Activated T-helper 17 cell treated with anti-CD3 and anti-CD28 coated beads, Interleukin-2, amount 50 U/mL, for 72 hours (primary cell): ENCODE results near the gene CAMSAP3. TPM values are rescaled to one million over a fixed set of nuclear protein-coding genes. Genes with fewer than 3 reads are reported as not detected.
A peak's percentile ranks its signal among the peaks of the same experiment; 100 is the strongest.

Experiments
- ATAC-seq: fragments of 150-1000 bp; cut with Tn5 transposase; replicated peaks from 2 replicates; pipeline ENCODE4 v1.10.0; 2021; ENCODE audit warnings: mild to moderate bottlenecking, moderate library complexity
- H3K27ac Mint-ChIP-seq: one replicate; pipeline ENCODE4 v1.8.0; 2022; ENCODE audit warnings: mixed read lengths
- H3K27me3 Mint-ChIP-seq: one replicate; pipeline ENCODE4 v1.8.0; 2022; ENCODE audit warnings: mixed read lengths
- H3K36me3 Mint-ChIP-seq: one replicate; pipeline ENCODE4 v1.8.0; 2022; ENCODE audit warnings: low read depth, mild to moderate bottlenecking, mixed read lengths
- H3K4me1 Mint-ChIP-seq: one replicate; pipeline ENCODE4 v1.8.0; 2022; ENCODE audit warnings: mixed read lengths
- H3K4me3 Mint-ChIP-seq: one replicate; pipeline ENCODE4 v1.8.0; 2022; ENCODE audit warnings: mild to moderate bottlenecking, mixed read lengths
- H3K9me3 Mint-ChIP-seq: one replicate; pipeline ENCODE4 v1.8.0; 2022; ENCODE audit warnings: mixed read lengths
- total RNA-seq, 2 donors: library from RNA; stranded (reverse); gene quantifications; one replicate each; pipeline ENCODE4 v1.2.3, GENCODE V29; 2022

The CAMSAP3 gene
- total RNA-seq, 2 donors from 2014 or later, result 0.11 to 0.37 TPM

DNA sequence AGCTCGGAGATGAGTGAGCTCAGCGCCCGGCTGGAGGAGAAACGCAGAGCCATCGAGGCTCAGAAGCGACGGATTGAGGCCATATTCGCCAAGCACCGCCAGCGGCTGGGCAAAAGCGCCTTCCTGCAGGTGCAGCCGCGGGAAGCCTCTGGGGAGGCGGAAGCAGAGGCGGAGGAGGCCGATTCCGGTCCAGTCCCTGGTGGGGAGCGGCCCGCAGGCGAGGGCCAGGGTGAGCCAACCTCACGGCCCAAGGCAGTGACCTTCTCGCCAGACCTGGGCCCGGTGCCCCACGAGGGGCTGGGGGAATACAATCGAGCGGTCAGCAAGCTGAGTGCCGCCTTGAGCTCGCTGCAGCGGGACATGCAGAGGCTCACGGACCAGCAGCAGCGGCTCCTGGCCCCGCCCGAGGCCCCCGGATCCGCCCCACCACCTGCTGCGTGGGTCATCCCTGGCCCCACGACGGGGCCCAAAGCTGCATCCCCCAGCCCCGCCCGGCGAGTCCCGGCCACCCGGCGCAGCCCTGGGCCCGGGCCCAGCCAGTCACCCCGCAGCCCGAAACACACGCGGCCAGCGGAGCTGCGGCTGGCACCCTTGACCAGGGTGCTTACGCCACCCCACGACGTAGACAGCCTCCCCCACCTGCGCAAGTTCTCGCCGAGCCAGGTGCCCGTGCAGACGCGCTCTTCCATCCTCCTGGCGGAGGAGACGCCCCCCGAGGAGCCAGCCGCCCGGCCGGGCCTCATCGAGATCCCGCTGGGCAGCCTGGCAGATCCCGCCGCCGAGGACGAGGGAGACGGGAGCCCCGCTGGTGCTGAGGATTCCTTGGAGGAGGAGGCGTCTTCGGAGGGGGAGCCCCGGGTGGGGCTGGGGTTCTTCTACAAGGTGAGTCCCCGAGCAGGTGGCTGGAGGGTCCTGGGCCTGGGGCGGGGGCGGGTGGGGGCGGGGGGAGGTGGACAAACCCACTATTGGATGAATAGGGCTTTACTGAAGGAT, 16.9 kb downstream of the CAMSAP3 start:
- Mint-ChIP-seq H3K4me1 (no peaks in the 10 kb centered on the region), H3K27me3 (no peaks in the 10 kb centered on the region), H3K9me3 (no peaks in the 10 kb centered on the region), H3K4me3 (no peak overlapping the region), H3K27ac (no peak overlapping the region), H3K36me3 (no peaks in the 10 kb centered on the region)
- ATAC-seq, result no peak

GRCh38 chr19:7614859-7615741, 19.4 kb downstream of the CAMSAP3 start:
- Mint-ChIP-seq H3K4me3 (no peak overlapping the region), H3K4me1 (no peaks in the 10 kb centered on the region), H3K27ac (peak overlapping the region; percentile 10), H3K9me3 (no peaks in the 10 kb centered on the region), H3K27me3 (no peaks in the 10 kb centered on the region), H3K36me3 (peaks cover 12% of the 10 kb centered on the region)
- ATAC-seq, result no peak

- no peak overlapping the region for H3K27ac Mint-ChIP-seq
- no peaks in the 10 kb centered on the region for H3K27me3 Mint-ChIP-seq
- H3K4me3 Mint-ChIP-seq, result no peak overlapping the region
- no peaks in the 10 kb centered on the region for H3K9me3 Mint-ChIP-seq
- H3K4me1 Mint-ChIP-seq, result no peaks in the 10 kb centered on the region
- H3K36me3 Mint-ChIP-seq, result peaks cover 28% of the 10 kb centered on the region
- ATAC-seq, result no peak
Observed at GRCh38 chr19:7617172-7617571, 21.5 kb downstream of the CAMSAP3 start.

- Mint-ChIP-seq H3K27ac (no peak overlapping the region), H3K27me3 (no peaks in the 10 kb centered on the region), H3K9me3 (no peaks in the 10 kb centered on the region), H3K4me3 (no peak overlapping the region), H3K36me3 (peaks cover 33% of the 10 kb centered on the region), H3K4me1 (no peaks in the 10 kb centered on the region)
- ATAC-seq, result no peak
Observed at GRCh38 chr19:7617735-7618134, 22.1 kb downstream of the CAMSAP3 start.

DNA sequence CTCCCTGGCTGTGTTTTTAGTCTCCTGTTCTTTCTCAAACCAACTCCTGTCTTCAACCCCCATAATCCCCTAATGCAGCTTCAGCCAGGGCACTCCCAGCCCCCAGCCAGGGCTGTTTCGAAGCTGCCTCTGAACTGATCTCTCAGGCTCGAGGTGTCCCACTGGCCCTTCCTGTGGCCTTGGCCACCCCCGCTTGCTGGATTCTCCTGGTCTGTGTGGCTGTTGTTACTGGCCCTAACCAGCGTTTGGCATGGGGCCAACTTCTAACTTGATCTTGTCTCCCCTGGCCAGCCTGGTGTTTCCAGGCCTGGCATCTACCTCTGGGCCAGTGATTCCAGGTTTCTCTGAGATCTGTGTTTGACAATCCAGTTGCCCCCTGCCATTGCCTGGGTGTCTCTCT, 22.7 kb downstream of the CAMSAP3 start:
- no peak overlapping the region for H3K4me3 Mint-ChIP-seq
- no peak overlapping the region for H3K27ac Mint-ChIP-seq
- H3K36me3 Mint-ChIP-seq, result peaks cover 40% of the 10 kb centered on the region
- no peaks in the 10 kb centered on the region for H3K4me1 Mint-ChIP-seq
- H3K9me3 Mint-ChIP-seq, result no peaks in the 10 kb centered on the region
- no peak for ATAC-seq
- H3K27me3 Mint-ChIP-seq, result no peaks in the 10 kb centered on the region

DNA sequence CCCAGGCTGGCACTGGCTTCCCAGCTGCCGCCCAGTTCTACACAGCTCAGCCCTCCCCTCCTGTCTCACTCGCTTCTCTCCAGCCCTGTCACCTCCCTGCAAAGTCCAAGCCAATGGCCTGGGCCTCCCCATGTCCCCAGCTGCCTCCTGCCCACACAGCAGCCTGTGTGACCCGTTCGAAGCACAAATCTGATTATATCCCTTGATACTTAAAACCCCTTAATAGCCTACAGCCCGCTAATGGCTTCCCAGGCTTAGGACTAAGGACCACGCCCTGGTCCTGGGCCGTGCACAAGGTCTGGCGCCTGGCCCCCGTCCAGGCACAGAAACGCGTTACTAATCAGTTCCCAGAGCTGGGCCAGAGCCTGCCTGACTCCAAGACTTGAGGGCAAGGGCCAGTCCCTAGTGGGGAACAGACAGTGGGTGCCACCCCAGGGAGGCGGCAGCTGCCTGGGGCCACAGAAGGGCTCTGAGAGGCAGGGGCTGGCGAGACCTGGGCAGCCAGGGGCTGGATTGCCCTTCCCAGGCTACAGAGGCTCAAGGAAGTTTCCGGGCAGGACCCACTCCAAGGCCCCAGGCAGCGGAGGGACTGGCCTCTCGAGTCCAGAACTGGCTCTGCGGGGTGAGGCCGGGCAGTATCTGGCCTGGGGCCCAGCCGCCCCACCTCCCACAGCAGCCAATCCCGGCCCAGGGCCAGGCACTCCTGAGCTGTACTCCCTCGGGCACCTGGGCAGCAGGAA, 23.3 kb downstream of the CAMSAP3 start:
- no peak overlapping the region for H3K27ac Mint-ChIP-seq
- H3K36me3 Mint-ChIP-seq, result peaks cover 41% of the 10 kb centered on the region
- H3K4me3 Mint-ChIP-seq, result no peak overlapping the region
- no peaks in the 10 kb centered on the region for H3K4me1 Mint-ChIP-seq
- ATAC-seq, result no peak
- no peaks in the 10 kb centered on the region for H3K9me3 Mint-ChIP-seq
- H3K27me3 Mint-ChIP-seq, result no peaks in the 10 kb centered on the region

GRCh38 chr19:7619671-7620441, 24.2 kb downstream of the CAMSAP3 start:
- no peak for ATAC-seq
- Mint-ChIP-seq H3K27ac (no peak overlapping the region), H3K9me3 (no peaks in the 10 kb centered on the region), H3K36me3 (peaks cover 41% of the 10 kb centered on the region), H3K27me3 (no peaks in the 10 kb centered on the region), H3K4me3 (no peak overlapping the region), H3K4me1 (no peaks in the 10 kb centered on the region)

DNA sequence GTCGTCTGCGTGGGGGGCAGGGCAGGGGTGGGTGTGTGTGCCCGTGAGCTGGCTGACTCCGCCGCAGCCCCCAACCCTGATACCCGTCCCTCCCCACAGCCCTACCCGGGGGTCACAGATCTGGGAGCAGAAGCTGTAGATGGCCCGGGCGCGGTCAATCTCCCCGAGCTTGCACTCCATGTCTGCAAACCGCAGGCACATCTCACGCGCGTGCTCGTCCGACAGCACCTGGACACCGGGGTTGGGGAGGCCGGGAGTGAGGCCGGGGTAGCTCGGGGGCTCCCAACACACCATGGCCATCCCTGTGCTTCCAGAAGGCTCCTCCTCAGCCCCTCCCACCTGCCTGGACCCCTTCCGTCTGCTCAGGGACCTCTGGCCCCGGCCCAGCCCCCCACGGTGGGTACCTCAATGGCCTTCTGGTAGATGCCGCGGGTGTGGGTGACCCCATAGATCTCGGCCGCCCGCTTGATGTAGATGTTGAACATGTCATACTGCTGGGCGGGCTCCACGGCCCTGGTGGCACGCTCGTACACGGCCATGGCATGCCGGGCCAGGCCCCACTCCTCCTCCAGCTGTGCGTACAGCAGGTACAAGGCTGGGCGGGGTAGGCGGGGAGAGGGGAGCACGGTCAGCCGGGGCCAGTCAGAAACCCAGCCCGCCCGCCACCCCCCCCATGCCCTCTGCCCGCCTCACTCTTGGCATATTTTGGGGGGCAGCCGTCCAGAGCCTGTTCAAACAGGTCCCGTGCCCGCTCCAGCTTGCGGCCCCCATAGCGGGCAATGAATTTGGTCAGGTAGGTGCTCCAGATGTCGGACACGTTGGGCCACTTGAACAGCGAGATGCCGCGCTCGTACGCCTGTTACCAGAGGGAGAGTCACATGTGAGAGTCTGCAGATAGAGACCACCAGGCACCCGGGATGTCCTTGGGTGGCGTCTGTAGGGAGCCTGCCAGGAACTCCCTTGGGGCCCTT, 25.1 kb downstream of the CAMSAP3 start:
- Mint-ChIP-seq H3K4me1 (no peaks in the 10 kb centered on the region), H3K4me3 (no peak overlapping the region)

GRCh38 chr19:7622933-7623685, 27.4 kb downstream of the CAMSAP3 start:
- no peak overlapping the region for H3K27ac Mint-ChIP-seq
- H3K27me3 Mint-ChIP-seq, result no peaks in the 10 kb centered on the region
- ATAC-seq, result no peak
- peaks cover under 1% of the 10 kb centered on the region for H3K4me1 Mint-ChIP-seq
- H3K4me3 Mint-ChIP-seq, result no peak overlapping the region
- peaks cover 52% of the 10 kb centered on the region for H3K36me3 Mint-ChIP-seq
- H3K9me3 Mint-ChIP-seq, result no peaks in the 10 kb centered on the region

More for the DNA sequence above, 25.1 kb downstream of the CAMSAP3 start:
- Mint-ChIP-seq H3K27ac (no peak overlapping the region), H3K9me3 (no peaks in the 10 kb centered on the region), H3K36me3 (peaks cover 41% of the 10 kb centered on the region), H3K27me3 (no peaks in the 10 kb centered on the region)
- ATAC-seq, result no peak

GRCh38 chr19:7623725-7624603, 28.3 kb downstream of the CAMSAP3 start:
- no peak for ATAC-seq
- H3K9me3 Mint-ChIP-seq, result no peaks in the 10 kb centered on the region
- no peak overlapping the region for H3K27ac Mint-ChIP-seq
- H3K4me1 Mint-ChIP-seq, result peaks cover 9% of the 10 kb centered on the region
- no peak overlapping the region for H3K4me3 Mint-ChIP-seq
- peaks cover 53% of the 10 kb centered on the region for H3K36me3 Mint-ChIP-seq
- H3K27me3 Mint-ChIP-seq, result no peaks in the 10 kb centered on the region

- H3K36me3 Mint-ChIP-seq, result peaks cover 60% of the 10 kb centered on the region
- peaks cover 17% of the 10 kb centered on the region for H3K4me1 Mint-ChIP-seq
- ATAC-seq, result no peak
- no peak overlapping the region for H3K27ac Mint-ChIP-seq
- H3K9me3 Mint-ChIP-seq, result no peaks in the 10 kb centered on the region
- H3K4me3 Mint-ChIP-seq, result no peak overlapping the region
- no peaks in the 10 kb centered on the region for H3K27me3 Mint-ChIP-seq
Observed at GRCh38 chr19:7624810-7625209, 29.1 kb downstream of the CAMSAP3 start.
